Sigmoid colon (tissue), 4 donors: ENCODE results near the gene RGS7.
"Not testable (repeated sequence)": the region's sequence is repeated elsewhere in the genome, so short reads cannot be mapped to it uniquely, and the experiment has no call there.

ENCODE experiments used
- POLR2A ChIP-seq, 2 donors: fragments of 450-650 bp; IDR thresholded peaks; one replicate each; pipeline ENCODE4 v1.6.1; 2016; ENCODE audit warnings: antibody characterized with exemption in 2 of 2, mild to moderate bottlenecking in 2 of 2, moderate library complexity in 2 of 2
- POLR2AphosphoS5 ChIP-seq, 4 donors: sonication (generic); formaldehyde crosslinking; IDR thresholded peaks; one replicate each; pipeline ENCODE4 v1.6.1; 2017; ENCODE audit warnings: antibody characterized with exemption in 4 of 4
- TF ChIP-seq, protein P1 (sequence below), 4 experiments: fragments of 450-650 bp in 3 of 4; fragments of 200-600 bp in 1 of 4; IDR thresholded peaks; one replicate each; pipeline ENCODE4 v1.5.1; 2016 to 2019; ENCODE audit warnings: antibody characterized with exemption in 4 of 4, mild to moderate bottlenecking in 3 of 4, moderate library complexity in 2 of 4

DNA sequence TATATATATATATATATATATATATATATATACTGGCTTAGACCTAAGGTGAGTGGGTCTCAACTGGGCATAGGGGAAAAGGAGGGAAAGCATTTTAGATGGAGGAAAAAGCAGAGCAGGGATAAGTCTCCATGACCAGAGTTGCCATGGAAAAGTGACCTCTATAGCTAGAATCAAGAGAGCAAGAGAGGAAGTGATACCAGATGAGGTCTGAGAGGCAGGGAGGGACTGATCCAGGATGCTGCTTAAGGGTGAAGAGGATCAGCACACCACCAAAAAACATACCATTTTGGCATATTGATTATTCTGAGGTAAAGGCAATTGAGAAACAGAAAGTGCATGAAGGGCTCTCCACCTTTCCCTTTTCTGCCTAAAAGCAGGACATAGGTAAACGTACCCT lies 267.9 kb downstream of the RGS7 start:
- TF ChIP-seq, protein P1, sequence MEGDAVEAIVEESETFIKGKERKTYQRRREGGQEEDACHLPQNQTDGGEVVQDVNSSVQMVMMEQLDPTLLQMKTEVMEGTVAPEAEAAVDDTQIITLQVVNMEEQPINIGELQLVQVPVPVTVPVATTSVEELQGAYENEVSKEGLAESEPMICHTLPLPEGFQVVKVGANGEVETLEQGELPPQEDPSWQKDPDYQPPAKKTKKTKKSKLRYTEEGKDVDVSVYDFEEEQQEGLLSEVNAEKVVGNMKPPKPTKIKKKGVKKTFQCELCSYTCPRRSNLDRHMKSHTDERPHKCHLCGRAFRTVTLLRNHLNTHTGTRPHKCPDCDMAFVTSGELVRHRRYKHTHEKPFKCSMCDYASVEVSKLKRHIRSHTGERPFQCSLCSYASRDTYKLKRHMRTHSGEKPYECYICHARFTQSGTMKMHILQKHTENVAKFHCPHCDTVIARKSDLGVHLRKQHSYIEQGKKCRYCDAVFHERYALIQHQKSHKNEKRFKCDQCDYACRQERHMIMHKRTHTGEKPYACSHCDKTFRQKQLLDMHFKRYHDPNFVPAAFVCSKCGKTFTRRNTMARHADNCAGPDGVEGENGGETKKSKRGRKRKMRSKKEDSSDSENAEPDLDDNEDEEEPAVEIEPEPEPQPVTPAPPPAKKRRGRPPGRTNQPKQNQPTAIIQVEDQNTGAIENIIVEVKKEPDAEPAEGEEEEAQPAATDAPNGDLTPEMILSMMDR (IDR thresholded peaks at IDR 0.05) = not testable (repeated sequence)
- not testable (repeated sequence) for TF ChIP-seq POLR2AphosphoS5, POLR2A (IDR thresholded peaks at IDR 0.05)
